Neuronal stem cell (in vitro differentiated cells): ENCODE measurements around the gene SMPD3.

Experiments used
- DNase-seq: peaks from one replicate; pipeline ENCODE4 v3.0.0-alpha.2; 2013; ENCODE audit warnings: low spot score
- H2AFZ ChIP-seq: one replicate; pipeline ENCODE4 v1.6.1; 2013; ENCODE audit warnings: mild to moderate bottlenecking, low read length, inconsistent platforms
- H2AK5ac ChIP-seq: 2 replicates; pipeline ENCODE4 v1.6.1; 2013; ENCODE audit warnings: low read depth, mild to moderate bottlenecking, inconsistent platforms, low read length, moderate library complexity, mixed read lengths
- H2BK120ac ChIP-seq: 2 replicates; pipeline ENCODE4 v1.6.1; 2013; ENCODE audit warnings: low read depth, mild to moderate bottlenecking, inconsistent platforms, low read length, moderate library complexity, mixed read lengths
- H2BK12ac ChIP-seq: one replicate; pipeline ENCODE4 v1.6.1; 2013; ENCODE audit warnings: low read length, inconsistent platforms
- H2BK15ac ChIP-seq: 2 replicates; pipeline ENCODE4 v1.6.1; 2013; ENCODE audit warnings: mild to moderate bottlenecking, low read length, inconsistent platforms, mixed read lengths
- H2BK5ac ChIP-seq: one replicate; pipeline ENCODE4 v1.6.1; 2013; ENCODE audit warnings: inconsistent platforms, mild to moderate bottlenecking, low read length, moderate library complexity
- H3K14ac ChIP-seq: one replicate; pipeline ENCODE4 v1.6.1; 2013; ENCODE audit warnings: low read length, inconsistent platforms
- H3K18ac ChIP-seq: 2 replicates; pipeline ENCODE4 v1.6.1; 2013; ENCODE audit warnings: low read length, inconsistent platforms
- H3K23ac ChIP-seq: 2 replicates; pipeline ENCODE4 v1.6.1; 2013; ENCODE audit warnings: low read depth, mild to moderate bottlenecking, mixed read lengths, low read length, inconsistent platforms; ENCODE audit not compliant: poor library complexity
- H3K27ac ChIP-seq: replicated peaks from 3 replicates; pipeline ENCODE4 v1.5.1; 2013; ENCODE audit warnings: low read length, inconsistent platforms
- H3K27me3 ChIP-seq, 3 experiments: 2 replicates each; pipeline ENCODE4 v1.6.1; 2013; ENCODE audit warnings: low read length in 3 of 3, mild to moderate bottlenecking in 2 of 3, inconsistent platforms in 1 of 3, low read depth in 1 of 3, mixed read lengths in 1 of 3, moderate library complexity in 1 of 3; ENCODE audit not compliant: control insufficient read depth in 3 of 3, insufficient read depth in 3 of 3
- H3K36me3 ChIP-seq, 2 donors: replicated peaks in 1 of 2; 2 replicates each; pipeline ENCODE4 v1.6.1; 2013; ENCODE audit warnings: low read length in 2 of 2; ENCODE audit not compliant: control insufficient read depth in 2 of 2, insufficient read depth in 2 of 2
- H3K4ac ChIP-seq: 2 replicates; pipeline ENCODE4 v1.6.1; 2013; ENCODE audit warnings: inconsistent platforms, mild to moderate bottlenecking, low read length, moderate library complexity
- H3K4me1 ChIP-seq, 2 donors: 1 replicate in 1 of 2; 2 replicates in 1 of 2; pipeline ENCODE4 v1.6.1; 2013; ENCODE audit warnings: low read length in 2 of 2, low read depth in 1 of 2; ENCODE audit not compliant: control insufficient read depth in 2 of 2, insufficient read depth in 1 of 2
- H3K4me2 ChIP-seq: one replicate; pipeline ENCODE4 v1.6.1; 2013; ENCODE audit warnings: mild to moderate bottlenecking, low read length, inconsistent platforms; ENCODE audit not compliant: insufficient read depth, poor library complexity, severe bottlenecking
- H3K4me3 ChIP-seq, 2 donors: 2 replicates each; pipeline ENCODE4 v1.5.1; 2013; ENCODE audit warnings: low read length in 2 of 2, mild to moderate bottlenecking in 2 of 2, inconsistent platforms in 1 of 2, moderate library complexity in 1 of 2
- H3K79me1 ChIP-seq: one replicate; pipeline ENCODE4 v1.6.1; 2013; ENCODE audit warnings: low read depth, mild to moderate bottlenecking, inconsistent platforms, low read length, moderate library complexity
- H3K9ac ChIP-seq: one replicate; pipeline ENCODE4 v1.6.1; 2013; ENCODE audit warnings: mild to moderate bottlenecking, low read depth, low read length, inconsistent platforms; ENCODE audit not compliant: poor library complexity
- H3K9me3 ChIP-seq, 2 donors: replicated peaks in 1 of 2; 2 replicates each; pipeline versions ENCODE3 to v1.6.1; 2013; ENCODE audit warnings: low read length in 2 of 2, mild to moderate bottlenecking in 2 of 2, inconsistent platforms in 1 of 2, low read depth in 1 of 2, mixed read lengths in 1 of 2, moderate library complexity in 1 of 2; ENCODE audit not compliant: control insufficient read depth in 2 of 2, insufficient read depth in 1 of 2
- H4K8ac ChIP-seq: one replicate; pipeline ENCODE4 v1.6.1; 2013; ENCODE audit warnings: low read depth, mild to moderate bottlenecking, inconsistent platforms, low read length, moderate library complexity
- H4K91ac ChIP-seq: one replicate; pipeline ENCODE4 v1.6.1; 2013; ENCODE audit warnings: low read length, low read depth, mild to moderate bottlenecking, inconsistent platforms; ENCODE audit not compliant: poor library complexity
- WGBS, 2 donors: extraction: QIAGEN DNeasy Blood & Tissue Kit; methylation state at CpG; one replicate each; pipeline ENCODE4 v1.1.7; 2013; ENCODE audit warnings: missing lambda C conversion rate in 2 of 2, mixed read lengths in 1 of 2; ENCODE audit not compliant: insufficient read length in 2 of 2, insufficient replicate concordance in 1 of 2; ENCODE audit errors: extremely low coverage in 2 of 2; 5-methylcytosine and 5-hydroxymethylcytosine counted together

SMPD3 gene

DNA sequence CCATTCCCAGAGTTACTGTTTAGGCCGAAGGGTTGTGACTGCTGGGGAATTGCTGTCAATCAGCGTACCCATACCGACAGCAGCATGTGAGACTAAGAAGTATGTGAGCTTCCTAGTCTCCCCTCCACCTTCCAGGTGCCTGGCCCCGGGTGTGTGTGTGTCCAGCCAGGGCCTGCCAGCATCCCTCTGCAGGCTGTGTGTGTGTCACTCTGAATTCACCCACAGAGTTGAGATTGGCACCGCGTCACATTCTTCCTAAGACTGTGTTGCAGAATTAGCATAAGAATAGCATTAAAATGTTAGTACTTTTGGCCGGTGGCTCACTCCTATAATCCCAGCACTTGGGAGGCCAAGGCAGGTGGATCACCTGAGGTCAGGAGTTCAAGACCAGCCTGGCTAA, 105.7 kb downstream of the SMPD3 start:
- WGBS, 2 donors, result no CpG with 5 or more reads among the region's 7 CpGs
- Histone ChIP-seq H3K27ac (no peak overlapping the region), H4K91ac (no peak overlapping the region), H3K36me3 (peaks cover 62 to 99% of the 10 kb centered on the region in 2 donors), H2AK5ac (no peak overlapping the region), H2BK15ac (no peak overlapping the region), H3K9me3 (peaks cover 0 to 1% of the 10 kb centered on the region in 2 donors), H3K14ac (no peak overlapping the region), H3K4me3 (no peak overlapping the region), H3K79me1 (no peaks in the 10 kb centered on the region), H3K4ac (no peak overlapping the region), H2BK120ac (no peak overlapping the region), H3K4me1 (no peaks in the 10 kb centered on the region), H4K8ac (no peak overlapping the region), H3K23ac (no peak overlapping the region), H3K4me2 (no peak overlapping the region), H3K27me3 (no peaks in the 10 kb centered on the region), H2BK12ac (no peak overlapping the region), H3K18ac (no peak overlapping the region), H2AFZ (no peak overlapping the region), H2BK5ac (no peak overlapping the region), H3K9ac (no peak overlapping the region)
- DNase-seq, result no peak

- Histone ChIP-seq H2BK120ac (no peak overlapping the region), H3K4ac (no peak overlapping the region), H3K4me3 (no peak overlapping the region), H4K8ac (no peak overlapping the region), H3K27me3 (no peaks in the 10 kb centered on the region), H3K4me1 (no peaks in the 10 kb centered on the region), H3K36me3 (peaks cover 51 to 93% of the 10 kb centered on the region in 2 donors), H3K18ac (no peak overlapping the region), H4K91ac (no peak overlapping the region), H2BK12ac (no peak overlapping the region), H2AFZ (no peak overlapping the region), H2AK5ac (no peak overlapping the region), H3K23ac (no peak overlapping the region), H3K4me2 (no peak overlapping the region), H3K9me3 (peaks cover 0 to 1% of the 10 kb centered on the region in 2 donors), H2BK15ac (no peak overlapping the region), H3K14ac (no peak overlapping the region), H3K79me1 (no peaks in the 10 kb centered on the region), H3K27ac (no peak overlapping the region), H2BK5ac (no peak overlapping the region), H3K9ac (no peak overlapping the region)
- WGBS, 2 donors, result no CpG with 5 or more reads among the region's 13 CpGs
- no peak for DNase-seq
These were observed 109.1 kb downstream of the SMPD3 start for GRCh38 chr16:68339214-68339613.

DNA sequence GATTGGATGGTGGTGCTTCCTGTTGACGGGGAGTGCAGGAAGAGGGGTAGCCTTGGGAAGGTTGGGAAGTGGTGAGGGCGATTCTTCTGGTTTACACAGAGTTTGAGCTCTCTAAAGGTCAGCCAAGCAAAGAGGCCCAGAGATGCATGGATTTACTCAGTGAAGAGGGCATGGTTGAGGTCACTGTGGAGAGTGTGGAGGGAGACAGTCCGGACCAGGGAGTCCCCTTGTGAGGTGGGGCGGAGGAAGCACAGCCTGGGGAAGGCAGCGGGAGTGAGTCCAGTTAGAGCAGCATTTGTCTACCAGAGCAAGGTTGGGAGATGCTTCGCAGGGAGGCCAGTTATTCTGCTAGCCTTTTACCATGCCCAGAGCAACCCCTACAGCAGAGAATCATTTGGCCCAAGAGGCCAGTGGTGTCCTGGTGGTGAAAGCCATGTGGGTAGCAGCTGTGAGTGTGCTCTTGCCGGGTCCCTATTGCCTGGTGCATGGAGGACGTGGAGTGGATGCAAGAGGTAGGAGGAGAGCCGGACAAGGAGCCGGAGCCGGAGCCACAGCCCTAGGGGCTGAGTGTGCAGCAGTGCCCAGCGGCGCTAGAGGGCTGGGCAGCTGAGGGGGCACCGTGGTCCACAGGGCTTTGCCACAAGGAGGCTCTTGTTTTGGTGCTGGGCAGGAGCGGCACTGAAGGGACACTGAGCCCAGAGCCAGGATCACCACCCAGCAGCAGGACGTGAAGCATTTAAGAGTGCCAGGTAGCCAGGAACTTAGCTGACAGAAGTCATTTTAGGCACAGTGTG, 109.8 kb downstream of the SMPD3 start:
- WGBS, 2 donors, result no CpG with 5 or more reads among the region's 16 CpGs
- H2AFZ ChIP-seq, result no peak overlapping the region
- no peak overlapping the region for H3K23ac ChIP-seq
- H3K79me1 ChIP-seq, result no peaks in the 10 kb centered on the region
- peaks cover 0 to 1% of the 10 kb centered on the region in 2 donors for H3K9me3 ChIP-seq
- no peak overlapping the region for H2BK15ac ChIP-seq
- no peak overlapping the region for H3K4ac ChIP-seq
- no peak overlapping the region for H4K8ac ChIP-seq
- peak overlapping the region in 1 of 2 donors; percentile 52 for H3K4me3 ChIP-seq
- H3K4me1 ChIP-seq, result no peaks in the 10 kb centered on the region
- H3K18ac ChIP-seq, result no peak overlapping the region
- H3K36me3 ChIP-seq, result peaks cover 48 to 93% of the 10 kb centered on the region in 2 donors
- no peaks in the 10 kb centered on the region for H3K27me3 ChIP-seq
- no peak overlapping the region for H3K27ac ChIP-seq
- no peak overlapping the region for H2BK5ac ChIP-seq
- H2AK5ac ChIP-seq, result no peak overlapping the region
- H3K14ac ChIP-seq, result no peak overlapping the region
- no peak overlapping the region for H2BK120ac ChIP-seq
- H2BK12ac ChIP-seq, result no peak overlapping the region
- no peak overlapping the region for H3K9ac ChIP-seq
- no peak for DNase-seq
- no peak overlapping the region for H3K4me2 ChIP-seq
- H4K91ac ChIP-seq, result no peak overlapping the region

DNA sequence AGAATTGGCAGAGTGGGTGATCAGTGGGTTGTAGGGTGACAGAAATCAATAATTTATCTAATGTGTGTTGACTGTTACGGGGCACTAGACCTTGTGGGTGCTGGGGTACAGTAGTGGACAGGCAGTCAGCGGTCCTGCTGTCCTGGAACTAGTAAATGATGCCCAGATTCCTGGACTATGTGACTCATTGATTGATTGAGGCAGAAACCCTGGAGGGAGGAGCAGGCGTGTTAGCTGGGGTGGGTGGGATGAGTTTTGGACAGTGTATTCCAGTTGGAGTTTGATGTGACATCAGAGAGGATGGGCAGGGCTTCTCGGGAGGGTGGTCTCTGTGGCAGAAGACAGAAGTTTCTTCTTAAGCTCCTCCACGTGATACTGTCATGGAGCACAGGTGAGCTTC, 113.1 kb downstream of the SMPD3 start:
- Histone ChIP-seq H2BK120ac (no peak overlapping the region), H3K36me3 (peaks cover 36 to 91% of the 10 kb centered on the region in 2 donors), H2AK5ac (no peak overlapping the region), H3K27ac (no peak overlapping the region), H4K8ac (no peak overlapping the region), H3K23ac (no peak overlapping the region), H3K79me1 (no peaks in the 10 kb centered on the region), H3K4me2 (no peak overlapping the region), H3K9ac (no peak overlapping the region), H3K27me3 (no peaks in the 10 kb centered on the region), H3K4me3 (no peak overlapping the region), H2BK12ac (no peak overlapping the region), H3K4ac (no peak overlapping the region), H4K91ac (no peak overlapping the region), H2BK5ac (no peak overlapping the region), H3K4me1 (peaks cover 0 to 3% of the 10 kb centered on the region in 2 donors), H2BK15ac (no peak overlapping the region), H2AFZ (no peak overlapping the region), H3K14ac (no peak overlapping the region), H3K18ac (no peak overlapping the region), H3K9me3 (peaks cover 0 to 1% of the 10 kb centered on the region in 2 donors)
- no peak for DNase-seq
- no CpG with 5 or more reads among the region's 5 CpGs for WGBS, 2 donors
